Endodermal cell (in vitro differentiated cells): ENCODE results near the gene FAF1. TPM values are rescaled to one million over a fixed set of nuclear protein-coding genes. Genes with fewer than 3 reads are reported as not detected.
"Not testable (repeated sequence)": the region's sequence is repeated elsewhere in the genome, so short reads cannot be mapped to it uniquely, and the experiment has no call there.

ENCODE experiments used
- DNase-seq: peaks from one replicate; pipeline ENCODE4 v3.0.0-alpha.2; 2017
- H3K27ac ChIP-seq: 2 replicates; pipeline ENCODE4 v1.5.1; 2013; ENCODE audit warnings: mild to moderate bottlenecking, low read depth, low read length, moderate library complexity
- H3K27me3 ChIP-seq: 2 replicates; pipeline ENCODE4 v1.6.1; 2013; ENCODE audit warnings: mild to moderate bottlenecking, low read length, moderate library complexity; ENCODE audit not compliant: insufficient read depth, control insufficient read depth, poor library complexity, severe bottlenecking
- H3K36me3 ChIP-seq: 2 replicates; pipeline ENCODE4 v1.7.0; 2013; ENCODE audit warnings: mild to moderate bottlenecking, low read length, moderate library complexity; ENCODE audit not compliant: control insufficient read depth, insufficient read depth
- H3K4me1 ChIP-seq: one replicate; pipeline ENCODE4 v1.7.0; 2013; ENCODE audit warnings: low read length; ENCODE audit not compliant: control insufficient read depth, insufficient read depth
- H3K4me3 ChIP-seq: 2 replicates; pipeline ENCODE4 v1.5.1; 2013; ENCODE audit warnings: mild to moderate bottlenecking, low read length, moderate library complexity
- H3K9ac ChIP-seq: 2 replicates; pipeline ENCODE4 v1.6.1; 2013; ENCODE audit warnings: mild to moderate bottlenecking, low read length, moderate library complexity; ENCODE audit not compliant: poor library complexity, severe bottlenecking; ENCODE audit errors: extremely low read depth
- H3K9me3 ChIP-seq: 2 replicates; pipeline ENCODE4 v1.6.1; 2013; ENCODE audit warnings: mild to moderate bottlenecking, low read length, moderate library complexity; ENCODE audit not compliant: control insufficient read depth
- H3K27ac Mint-ChIP-seq: 2 replicates; pipeline ENCODE4 v1.8.0; 2020; ENCODE audit warnings: mixed read lengths
- H3K27me3 Mint-ChIP-seq: 2 replicates; pipeline ENCODE4 v1.8.0; 2021; ENCODE audit warnings: mild to moderate bottlenecking, mixed read lengths; ENCODE audit not compliant: insufficient read depth
- H3K36me3 Mint-ChIP-seq: 2 replicates; pipeline ENCODE4 v1.8.0; 2020; ENCODE audit warnings: low read depth, mixed read lengths
- H3K4me1 Mint-ChIP-seq: 2 replicates; pipeline ENCODE4 v1.8.0; 2020; ENCODE audit warnings: mixed read lengths
- H3K4me3 Mint-ChIP-seq: 2 replicates; pipeline ENCODE4 v1.8.0; 2020; ENCODE audit warnings: mild to moderate bottlenecking, moderate library complexity, mixed read lengths
- H3K9me3 Mint-ChIP-seq: 2 replicates; pipeline ENCODE4 v1.8.0; 2020; ENCODE audit warnings: mild to moderate bottlenecking, mixed read lengths
- WGBS, 2 experiments: methylation state at CpG; one replicate each; pipeline versions ENCODE4 v1.1.5 to v1.1.7; 2013; ENCODE audit warnings: missing lambda C conversion rate in 2 of 2, mixed read lengths in 1 of 2; ENCODE audit not compliant: insufficient coverage in 1 of 2, insufficient read length in 1 of 2; 5-methylcytosine and 5-hydroxymethylcytosine counted together
- total RNA-seq, 2 donors: library from RNA; stranded (reverse); fragmentation: NEBNext Ultra II Directional in 1 of 2; extraction: Animal tissue kit (Norgen Biotek cat#: 25700) in 1 of 2; gene quantifications; 2 replicates in 1 of 2; 3 replicates in 1 of 2; pipeline ENCODE4 v1.2.1, GENCODE V29; 2021
- TF ChIP-seq, protein P1 (sequence below): fragments of 200-600 bp; sonication (generic); conservative IDR thresholded peaks from 2 replicates; pipeline ENCODE4 v1.5.0; 2021; ENCODE audit warnings: antibody characterized with exemption, mild to moderate bottlenecking

Gene FAF1
- total RNA-seq, 2 donors from 2014 or later: 76.4 to 94.4 TPM

DNA sequence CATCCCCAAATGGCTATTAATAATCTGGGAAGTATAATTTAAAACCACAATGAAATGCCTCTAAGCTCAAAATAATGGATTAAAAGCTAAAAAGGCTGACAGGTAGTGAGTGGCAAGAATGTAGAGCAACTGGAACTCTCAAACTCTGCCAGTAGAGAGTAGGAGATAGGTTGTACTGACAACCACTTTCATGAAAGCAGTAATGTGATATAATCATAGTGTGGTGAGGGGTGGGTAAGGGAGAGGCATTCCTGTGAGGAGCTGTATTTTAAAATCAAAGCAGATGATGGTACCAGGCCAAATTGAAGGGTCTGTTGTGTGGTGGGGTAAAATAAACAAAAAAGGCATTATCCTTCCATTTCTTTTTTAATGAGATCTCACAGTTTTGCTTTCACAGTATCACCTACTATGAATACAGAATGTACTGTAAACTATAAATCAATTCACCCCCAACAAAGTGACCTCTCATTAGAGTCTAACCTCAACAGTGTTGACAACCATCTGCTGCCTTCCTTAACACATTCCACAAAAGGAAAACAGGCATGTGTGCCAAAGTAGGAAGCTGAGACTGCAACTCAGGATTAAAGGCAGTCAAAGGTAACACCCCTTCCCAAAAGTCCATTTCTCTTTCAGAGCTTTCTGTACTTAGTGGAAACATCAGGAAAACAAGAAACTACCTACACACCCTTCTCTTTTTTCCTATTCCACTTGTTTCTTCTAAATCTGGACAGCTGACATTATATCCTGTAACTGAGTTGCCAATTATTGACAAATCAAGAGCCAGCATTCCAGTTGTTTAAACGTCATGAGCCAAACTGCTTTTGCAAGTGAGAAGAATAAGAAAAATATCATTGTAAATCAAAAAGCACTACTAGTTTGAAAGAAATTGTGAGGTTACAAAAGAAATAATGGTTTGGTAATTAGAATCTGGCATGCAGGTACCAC is 130.8 kb downstream of the FAF1 start:
- Mint-ChIP-seq H3K27ac (no peak overlapping the region), H3K9me3 (peaks cover 66% of the 10 kb centered on the region)

DNA sequence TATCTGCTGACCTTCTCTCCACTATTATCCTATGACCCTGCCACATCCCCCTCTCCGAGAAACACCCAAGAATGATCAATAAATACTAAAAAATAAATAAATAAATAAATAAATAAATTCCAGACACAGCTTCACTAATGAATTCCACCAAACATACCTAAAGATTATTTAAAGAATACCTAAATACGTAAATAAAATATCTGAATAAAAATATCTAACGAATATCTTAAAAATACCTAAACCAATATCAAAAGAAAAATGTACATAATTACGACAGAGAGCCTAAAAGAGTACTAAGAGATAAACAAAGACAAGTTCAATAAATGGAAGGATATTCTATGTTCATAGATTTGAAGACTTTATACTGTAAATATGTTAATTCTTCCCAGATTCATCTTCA is 132.5 kb downstream of the FAF1 start:
- Histone ChIP-seq H3K4me3 (no peak overlapping the region), H3K9ac (no peak overlapping the region), H3K9me3 (peaks cover 52% of the 10 kb centered on the region), H3K27ac (no peak overlapping the region), H3K4me1 (no peaks in the 10 kb centered on the region), H3K27me3 (no peaks in the 10 kb centered on the region), H3K36me3 (peaks cover 2% of the 10 kb centered on the region)
- Mint-ChIP-seq H3K27me3 (no peaks in the 10 kb centered on the region), H3K36me3 (peaks cover 31% of the 10 kb centered on the region), H3K9me3 (peaks cover 58% of the 10 kb centered on the region), H3K27ac (no peak overlapping the region), H3K4me1 (no peaks in the 10 kb centered on the region), H3K4me3 (no peak overlapping the region)
- TF ChIP-seq, protein P1, sequence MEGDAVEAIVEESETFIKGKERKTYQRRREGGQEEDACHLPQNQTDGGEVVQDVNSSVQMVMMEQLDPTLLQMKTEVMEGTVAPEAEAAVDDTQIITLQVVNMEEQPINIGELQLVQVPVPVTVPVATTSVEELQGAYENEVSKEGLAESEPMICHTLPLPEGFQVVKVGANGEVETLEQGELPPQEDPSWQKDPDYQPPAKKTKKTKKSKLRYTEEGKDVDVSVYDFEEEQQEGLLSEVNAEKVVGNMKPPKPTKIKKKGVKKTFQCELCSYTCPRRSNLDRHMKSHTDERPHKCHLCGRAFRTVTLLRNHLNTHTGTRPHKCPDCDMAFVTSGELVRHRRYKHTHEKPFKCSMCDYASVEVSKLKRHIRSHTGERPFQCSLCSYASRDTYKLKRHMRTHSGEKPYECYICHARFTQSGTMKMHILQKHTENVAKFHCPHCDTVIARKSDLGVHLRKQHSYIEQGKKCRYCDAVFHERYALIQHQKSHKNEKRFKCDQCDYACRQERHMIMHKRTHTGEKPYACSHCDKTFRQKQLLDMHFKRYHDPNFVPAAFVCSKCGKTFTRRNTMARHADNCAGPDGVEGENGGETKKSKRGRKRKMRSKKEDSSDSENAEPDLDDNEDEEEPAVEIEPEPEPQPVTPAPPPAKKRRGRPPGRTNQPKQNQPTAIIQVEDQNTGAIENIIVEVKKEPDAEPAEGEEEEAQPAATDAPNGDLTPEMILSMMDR: no peak
- WGBS, 2 experiments: no CpG with 5 or more reads among the region's 4 CpGs
- no peak for DNase-seq

More for the DNA sequence above, 130.8 kb downstream of the FAF1 start:
- no peak for DNase-seq
- H3K4me1 ChIP-seq: no peaks in the 10 kb centered on the region
- Mint-ChIP-seq H3K4me3 (no peak overlapping the region), H3K36me3 (peaks cover 36% of the 10 kb centered on the region), H3K4me1 (no peaks in the 10 kb centered on the region), H3K27me3 (no peaks in the 10 kb centered on the region)
- no peaks in the 10 kb centered on the region for H3K27me3 ChIP-seq
- H3K27ac ChIP-seq: no peak overlapping the region
- 95 to 100% methylated on average over 1 of the region's 1 CpG for WGBS, 2 experiments
- peaks cover 68% of the 10 kb centered on the region for H3K9me3 ChIP-seq
- peaks cover 7% of the 10 kb centered on the region for H3K36me3 ChIP-seq
- TF ChIP-seq, protein P1: no peak
- no peak overlapping the region for H3K9ac ChIP-seq
- no peak overlapping the region for H3K4me3 ChIP-seq

DNA sequence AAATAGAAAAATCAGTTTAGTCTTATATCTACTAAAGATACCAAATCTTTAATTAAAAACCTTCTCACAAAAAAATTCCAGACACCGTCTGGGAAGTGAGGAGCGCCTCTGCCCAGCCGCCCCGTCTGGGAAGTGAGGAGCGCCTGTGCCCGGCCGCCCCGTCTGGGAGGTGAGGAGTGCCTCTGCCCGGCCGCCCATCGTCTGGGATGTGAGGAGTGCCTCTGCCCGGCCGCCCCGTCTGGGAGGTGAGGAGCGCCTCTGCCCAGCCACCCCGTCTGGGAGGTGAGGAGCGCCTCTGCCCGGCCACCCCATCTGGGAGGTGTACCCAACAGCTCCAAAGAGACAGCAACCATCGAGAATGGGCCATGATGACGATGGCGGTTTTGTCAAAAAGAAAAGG is 133.3 kb downstream of the FAF1 start:
- not testable (repeated sequence) for H3K27ac Mint-ChIP-seq, H3K4me1 ChIP-seq, H3K36me3 ChIP-seq, H3K4me3 Mint-ChIP-seq, H3K4me1 Mint-ChIP-seq, H3K27me3 ChIP-seq, H3K27ac ChIP-seq, DNase-seq, H3K4me3 ChIP-seq, H3K9ac ChIP-seq, H3K27me3 Mint-ChIP-seq
- whole genome bisulfite sequencing, 2 experiments: 96 to 97% methylated on average over 4 to 21 of the region's 21 CpGs
- H3K36me3 Mint-ChIP-seq: peaks cover 24% of the 10 kb centered on the region
- peaks cover 50% of the 10 kb centered on the region for H3K9me3 Mint-ChIP-seq
- peaks cover 44% of the 10 kb centered on the region for H3K9me3 ChIP-seq
